Choroid plexus epithelial cell (primary cell): ENCODE results near the gene AHCYL1.

Experiments
- DNase-seq: peaks from one replicate; pipeline ENCODE4 v3.0.0-alpha.2; 2010; ENCODE audit warnings: low read depth
- H3K4me3 ChIP-seq: 2 replicates; pipeline ENCODE4 v1.5.1; 2011; ENCODE audit warnings: low read depth, mild to moderate bottlenecking, control low read depth, low read length, moderate library complexity
- TF ChIP-seq, protein P1 (sequence below): conservative IDR thresholded peaks from 2 replicates; pipeline ENCODE4 v1.5.1; 2011; ENCODE audit warnings: low read depth, mild to moderate bottlenecking, control low read depth, inconsistent platforms, low read length, moderate library complexity

The AHCYL1 gene

GRCh38 chr1:110069404-110070281 lies 85.1 kb downstream of the AHCYL1 start:
- no peak overlapping the region for H3K4me3 ChIP-seq
- no peak for DNase-seq
- TF ChIP-seq, protein P1, sequence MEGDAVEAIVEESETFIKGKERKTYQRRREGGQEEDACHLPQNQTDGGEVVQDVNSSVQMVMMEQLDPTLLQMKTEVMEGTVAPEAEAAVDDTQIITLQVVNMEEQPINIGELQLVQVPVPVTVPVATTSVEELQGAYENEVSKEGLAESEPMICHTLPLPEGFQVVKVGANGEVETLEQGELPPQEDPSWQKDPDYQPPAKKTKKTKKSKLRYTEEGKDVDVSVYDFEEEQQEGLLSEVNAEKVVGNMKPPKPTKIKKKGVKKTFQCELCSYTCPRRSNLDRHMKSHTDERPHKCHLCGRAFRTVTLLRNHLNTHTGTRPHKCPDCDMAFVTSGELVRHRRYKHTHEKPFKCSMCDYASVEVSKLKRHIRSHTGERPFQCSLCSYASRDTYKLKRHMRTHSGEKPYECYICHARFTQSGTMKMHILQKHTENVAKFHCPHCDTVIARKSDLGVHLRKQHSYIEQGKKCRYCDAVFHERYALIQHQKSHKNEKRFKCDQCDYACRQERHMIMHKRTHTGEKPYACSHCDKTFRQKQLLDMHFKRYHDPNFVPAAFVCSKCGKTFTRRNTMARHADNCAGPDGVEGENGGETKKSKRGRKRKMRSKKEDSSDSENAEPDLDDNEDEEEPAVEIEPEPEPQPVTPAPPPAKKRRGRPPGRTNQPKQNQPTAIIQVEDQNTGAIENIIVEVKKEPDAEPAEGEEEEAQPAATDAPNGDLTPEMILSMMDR = no peak

- TF ChIP-seq, protein P1 = no peak
- no peak overlapping the region for H3K4me3 ChIP-seq
- no peak for DNase-seq
Observed at GRCh38 chr1:110070282-110070669, 85.7 kb downstream of the AHCYL1 start.

GRCh38 chr1:110070671-110071242 lies 86.2 kb downstream of the AHCYL1 start, which contains the start of gene ALX3:
Gene ALX3, minus strand, starts transcription at chr1:110070672. Its CDS starts 60 bp downstream, at chr1:110070612.
- TF ChIP-seq, protein P1 = no peak
- DNase-seq = no peak
- no peak within 1 kb of the TSS for H3K4me3 ChIP-seq
